Activated T-helper 1 cell treated with anti-CD3 and anti-CD28 coated beads, Interleukin-2, amount 50 U/mL, for 16 hours (primary cell): Measurements from ENCODE around the gene CCDC28B.

Experiments
- DNase-seq, 2 donors: peaks; one replicate each; pipeline ENCODE4 v3.0.0-alpha.2; 2020; ENCODE audit warnings: low read depth in 1 of 2, low spot score in 1 of 2

Gene CCDC28B

DNA sequence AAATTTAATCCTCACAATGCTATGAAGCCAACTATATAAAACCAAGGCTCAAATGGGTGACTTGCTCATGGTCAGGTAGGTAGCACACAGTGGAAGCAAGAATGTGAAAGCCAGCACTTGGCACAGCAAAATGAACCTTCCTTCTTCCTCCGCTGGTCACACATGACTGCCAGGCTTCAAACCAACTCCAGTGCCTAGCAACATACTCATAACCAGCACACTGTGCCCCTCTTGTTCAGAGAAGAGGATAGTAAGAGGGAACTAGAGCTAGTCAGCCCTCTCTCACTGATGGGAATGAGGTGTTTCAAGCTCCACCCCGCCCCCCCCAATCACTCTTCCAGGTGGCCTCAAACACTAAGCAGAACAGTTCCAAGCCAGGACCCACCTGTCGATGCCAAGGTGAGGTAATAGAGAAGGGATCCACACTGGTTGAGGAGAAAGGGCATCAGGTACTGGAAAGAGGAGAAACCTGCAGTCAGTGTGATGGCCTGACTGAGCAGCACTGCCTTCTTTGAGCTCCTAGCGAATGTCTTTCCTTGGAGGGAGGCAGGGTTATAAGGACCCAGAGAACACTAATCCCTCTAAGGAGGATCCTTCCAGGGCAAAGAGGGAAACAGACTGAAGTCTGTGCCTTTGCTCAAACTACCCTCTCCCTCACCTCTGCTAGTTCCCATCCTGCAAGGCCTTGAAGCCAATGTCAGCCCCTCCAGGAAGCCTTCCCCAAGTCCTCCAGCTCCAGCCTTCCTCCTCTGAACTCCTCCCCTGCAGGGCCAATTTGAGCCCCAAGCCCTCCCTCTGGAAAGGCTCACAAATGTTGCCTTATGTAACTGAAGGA, 20.6 kb downstream of the CCDC28B start:
- no peak for DNase-seq

DNA sequence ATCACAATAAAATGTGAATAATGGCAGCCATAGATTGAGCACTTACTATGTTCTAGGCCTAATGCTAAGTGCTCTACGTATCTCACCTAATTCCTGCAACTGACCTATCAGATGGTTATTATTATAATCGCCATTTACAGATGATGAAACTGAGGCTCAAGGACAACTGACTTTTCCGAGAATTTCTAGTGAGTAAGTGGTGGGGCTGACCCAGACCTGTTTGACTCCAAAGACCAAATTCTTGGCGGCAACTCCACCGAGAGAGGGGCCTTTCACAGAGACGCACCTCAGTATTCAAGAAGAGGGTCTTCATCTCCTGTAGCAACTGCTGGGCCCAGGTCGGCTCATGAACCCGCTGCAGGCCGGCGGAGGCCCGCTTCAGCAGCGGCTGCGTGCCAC, 21.2 kb downstream of the CCDC28B start:
- no peak for DNase-seq

DNA sequence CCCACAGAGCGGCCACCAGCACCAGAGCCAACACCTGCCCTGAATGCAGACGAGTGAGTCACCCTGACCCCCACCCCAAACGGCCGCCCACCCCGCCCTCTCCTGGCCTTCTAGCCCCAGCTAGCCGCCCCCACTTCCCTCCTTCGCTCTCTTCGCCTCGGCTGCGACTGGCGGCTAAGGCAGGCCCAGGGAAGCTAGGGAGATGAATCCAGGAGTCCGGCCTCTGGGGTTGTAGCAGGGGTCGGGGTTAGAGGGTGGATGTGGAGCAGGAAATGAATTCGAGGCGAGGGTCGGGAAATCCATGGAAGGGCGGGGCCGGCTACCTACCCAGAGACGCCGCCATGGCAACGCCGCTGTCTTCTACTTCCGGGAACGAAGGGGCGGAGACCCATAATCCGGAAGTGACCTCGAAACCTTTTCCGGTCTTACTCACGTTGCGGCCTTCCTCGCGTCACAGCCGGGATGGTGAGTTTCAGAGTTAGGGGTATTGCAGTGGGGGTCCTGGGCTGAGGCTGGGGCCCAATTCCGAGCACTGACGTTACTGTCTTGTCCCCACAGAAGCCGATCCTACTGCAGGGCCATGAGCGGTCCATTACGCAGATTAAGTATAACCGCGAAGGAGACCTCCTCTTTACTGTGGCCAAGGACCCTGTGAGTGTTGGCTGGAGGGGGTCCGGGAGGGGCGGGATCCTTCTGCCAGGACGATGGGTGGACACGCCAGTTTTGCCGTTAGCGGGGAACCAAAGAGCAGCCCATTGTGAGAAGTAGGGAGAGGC, 21.8 kb downstream of the CCDC28B start, which contains the start of the genes EIF3I and TMEM234:
TSS of gene EIF3I (plus strand) at position 428 of the 776 bp plus-strand sequence. CDS start at position 463, 35 bp downstream.
TSS of gene TMEM234 (minus strand) at position 374 of the 776 bp plus-strand sequence. CDS start at position 343, 31 bp downstream.
- DNase-seq: peak; percentile 79 to 86

DNA sequence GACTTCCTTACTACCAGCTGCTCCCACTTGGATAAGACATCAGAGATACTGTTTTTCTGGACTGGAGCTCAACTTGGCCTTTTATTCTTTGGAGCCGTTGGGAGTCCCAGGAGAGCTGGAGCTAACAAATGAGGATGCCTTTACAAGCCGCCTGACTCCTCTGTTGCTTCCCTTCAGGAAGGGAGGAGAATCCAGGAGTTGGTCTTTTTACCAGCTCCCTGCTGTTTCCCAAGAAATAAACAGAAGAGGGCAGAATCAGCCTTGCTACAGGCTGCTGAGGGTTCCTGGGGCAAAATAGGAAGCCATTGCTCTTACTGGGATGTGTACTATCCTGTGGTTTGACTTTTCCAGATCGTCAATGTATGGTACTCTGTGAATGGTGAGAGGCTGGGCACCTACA, 23.3 kb downstream of the CCDC28B start:
- no peak for DNase-seq

DNA sequence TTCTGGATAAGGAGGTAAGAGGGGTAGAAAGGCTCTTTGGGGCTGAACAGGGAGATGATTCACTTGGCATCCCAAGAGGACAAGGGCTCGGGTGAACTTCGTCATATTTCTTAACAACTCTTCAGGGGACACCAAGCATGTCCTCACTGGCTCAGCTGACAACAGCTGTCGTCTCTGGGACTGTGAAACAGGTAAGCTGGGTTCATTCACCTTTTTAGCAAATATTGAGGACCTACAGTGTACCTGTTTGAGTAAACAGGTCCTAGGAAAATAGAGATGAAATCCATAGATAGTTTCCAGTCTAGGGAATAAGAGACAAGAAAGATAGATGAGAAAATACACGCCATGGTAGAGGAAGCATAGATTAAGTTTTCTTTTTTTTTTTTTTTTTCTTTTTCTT, 23.9 kb downstream of the CCDC28B start:
- DNase-seq: no peak

DNA sequence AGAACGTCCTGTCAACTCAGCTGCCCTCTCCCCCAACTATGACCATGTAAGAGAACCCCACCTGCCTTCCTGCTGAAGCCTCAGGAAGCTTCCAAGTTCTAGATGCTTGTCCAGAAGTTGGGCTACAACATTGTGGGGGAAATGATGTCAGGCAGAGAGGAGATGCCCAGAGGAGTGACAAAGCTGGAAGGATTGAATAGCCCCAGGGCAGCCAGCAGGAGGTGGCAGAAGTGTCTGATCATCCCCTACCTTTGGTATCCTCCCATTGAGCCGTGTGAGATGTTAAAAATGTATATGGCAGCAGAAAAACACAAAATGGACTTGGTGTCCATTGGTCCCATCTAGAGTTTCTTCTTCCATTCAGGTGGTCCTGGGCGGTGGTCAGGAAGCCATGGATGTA, 28.4 kb downstream of the CCDC28B start:
- DNase-seq: no peak

DNA sequence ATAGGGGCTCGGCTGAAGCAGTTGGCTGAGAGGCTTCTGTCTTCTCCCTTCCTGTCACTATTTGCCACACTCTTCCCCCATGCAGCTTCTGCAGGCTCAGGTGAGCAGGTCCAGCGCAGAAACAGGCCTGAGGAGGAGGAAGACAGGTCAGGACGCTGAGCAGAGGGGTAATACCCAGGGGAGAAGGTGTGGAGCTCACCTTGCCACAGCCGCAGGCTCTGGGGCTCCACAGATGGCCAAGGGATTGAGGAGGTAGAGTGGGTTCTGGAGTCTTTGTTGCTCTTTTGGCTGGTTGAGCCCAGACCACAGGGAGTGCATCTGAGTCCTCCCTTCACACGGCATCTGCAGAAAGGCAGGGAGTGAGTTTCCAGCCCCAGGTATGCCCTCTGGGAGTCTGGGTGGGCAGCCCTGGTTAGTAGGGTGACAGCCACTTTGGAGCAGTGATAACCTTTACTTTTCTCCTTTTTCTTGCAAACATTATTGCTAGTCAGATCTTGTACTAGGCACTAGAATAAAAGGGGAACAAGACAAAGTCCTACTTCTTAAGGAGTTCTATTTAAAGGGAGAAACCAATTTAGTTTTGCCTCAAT, 31.5 kb downstream of the CCDC28B start:
- no peak for DNase-seq

DNA sequence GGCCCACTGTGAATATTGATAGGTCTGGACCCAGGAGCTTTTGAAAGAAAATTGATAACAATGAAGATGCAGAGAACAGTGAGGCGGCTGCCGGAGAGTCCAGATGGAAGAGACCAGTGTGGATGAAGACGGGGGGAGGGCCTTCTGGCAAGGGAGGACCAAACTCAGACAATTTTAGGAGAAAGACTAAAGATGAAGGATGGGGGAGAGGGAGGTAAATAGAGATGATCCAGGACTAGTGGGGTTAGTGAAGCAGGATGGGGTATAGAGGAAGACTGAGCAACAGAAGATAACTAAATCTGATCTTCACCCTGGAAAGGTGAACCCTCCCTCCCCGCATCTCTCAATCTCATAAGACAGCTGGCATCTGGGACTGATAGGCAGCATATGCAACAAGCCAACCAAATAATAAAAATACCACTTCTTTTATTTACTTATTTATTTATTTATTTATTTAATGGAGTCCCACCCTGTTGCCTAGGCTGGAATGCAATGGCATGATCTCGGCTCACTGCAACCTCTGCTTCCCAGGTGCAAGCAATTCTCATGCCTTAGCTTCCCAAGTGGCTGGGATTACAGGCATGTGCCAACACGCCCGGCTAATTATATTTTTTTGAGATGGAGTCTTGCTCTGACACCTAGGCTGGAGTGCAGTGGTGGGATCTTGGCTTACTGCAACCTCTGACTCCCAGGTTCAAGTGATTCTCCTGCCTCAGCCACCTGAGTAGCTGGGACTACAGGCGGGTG, 32.3 kb downstream of the CCDC28B start:
- no peak for DNase-seq

DNA sequence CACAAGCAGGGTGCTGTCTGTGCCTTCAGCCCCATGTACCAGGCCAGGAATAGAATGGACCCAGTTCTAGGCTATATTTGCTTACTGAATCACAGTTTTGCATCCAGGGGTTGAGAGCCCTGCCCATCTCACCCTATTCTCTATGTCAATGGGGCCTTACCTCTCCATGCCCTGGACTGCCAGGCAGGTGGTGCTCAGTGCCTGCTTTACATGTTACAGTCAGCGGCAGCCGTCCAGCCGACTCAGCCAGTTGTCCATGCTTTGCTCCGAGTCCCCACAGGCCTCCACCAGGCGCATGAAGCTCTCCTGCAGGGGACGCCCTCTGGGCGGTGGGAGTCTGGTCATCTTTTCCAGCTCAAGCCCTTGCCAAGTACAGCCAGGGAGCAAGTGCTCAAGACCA, 34.4 kb downstream of the CCDC28B start:
- DNase-seq: no peak

DNA sequence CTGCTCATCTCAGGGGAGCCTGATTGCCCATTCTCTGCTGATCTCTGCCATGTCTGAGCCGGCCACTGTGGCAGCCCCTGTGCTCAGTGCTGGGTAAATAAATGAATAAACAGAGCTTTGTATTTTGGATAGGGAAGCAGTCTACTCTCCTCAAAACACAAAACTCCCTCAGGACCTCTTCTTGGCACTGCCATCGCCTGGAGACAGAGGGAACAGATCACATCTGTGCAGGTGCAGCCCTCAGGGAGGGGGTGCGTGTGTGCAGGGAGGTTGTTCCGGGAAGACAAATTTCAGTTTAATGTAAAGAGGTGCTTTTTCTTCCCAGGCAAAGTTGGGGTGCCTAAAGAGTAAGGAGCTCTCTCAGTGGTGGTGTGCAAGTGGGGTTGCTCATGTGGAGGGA, 38.9 kb downstream of the CCDC28B start:
- DNase-seq: no peak

DNA sequence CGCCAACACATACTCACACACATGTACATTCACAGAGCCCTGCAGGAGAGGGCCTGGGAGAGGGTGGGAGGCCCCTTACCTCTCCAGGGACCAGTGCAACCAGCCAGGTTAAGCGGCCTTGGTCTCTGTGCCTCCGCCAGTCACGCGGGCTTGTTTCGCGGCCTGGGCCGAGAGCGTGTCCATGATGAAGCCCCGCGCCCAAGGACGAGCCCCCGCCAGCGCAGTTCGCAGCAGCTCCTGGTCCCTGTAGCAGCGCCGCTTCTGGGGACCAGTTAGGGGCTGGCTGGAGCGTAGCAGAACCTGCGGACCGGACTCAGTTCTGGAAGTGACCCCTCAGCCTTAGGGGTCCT, 39.4 kb downstream of the CCDC28B start:
- no peak for DNase-seq

DNA sequence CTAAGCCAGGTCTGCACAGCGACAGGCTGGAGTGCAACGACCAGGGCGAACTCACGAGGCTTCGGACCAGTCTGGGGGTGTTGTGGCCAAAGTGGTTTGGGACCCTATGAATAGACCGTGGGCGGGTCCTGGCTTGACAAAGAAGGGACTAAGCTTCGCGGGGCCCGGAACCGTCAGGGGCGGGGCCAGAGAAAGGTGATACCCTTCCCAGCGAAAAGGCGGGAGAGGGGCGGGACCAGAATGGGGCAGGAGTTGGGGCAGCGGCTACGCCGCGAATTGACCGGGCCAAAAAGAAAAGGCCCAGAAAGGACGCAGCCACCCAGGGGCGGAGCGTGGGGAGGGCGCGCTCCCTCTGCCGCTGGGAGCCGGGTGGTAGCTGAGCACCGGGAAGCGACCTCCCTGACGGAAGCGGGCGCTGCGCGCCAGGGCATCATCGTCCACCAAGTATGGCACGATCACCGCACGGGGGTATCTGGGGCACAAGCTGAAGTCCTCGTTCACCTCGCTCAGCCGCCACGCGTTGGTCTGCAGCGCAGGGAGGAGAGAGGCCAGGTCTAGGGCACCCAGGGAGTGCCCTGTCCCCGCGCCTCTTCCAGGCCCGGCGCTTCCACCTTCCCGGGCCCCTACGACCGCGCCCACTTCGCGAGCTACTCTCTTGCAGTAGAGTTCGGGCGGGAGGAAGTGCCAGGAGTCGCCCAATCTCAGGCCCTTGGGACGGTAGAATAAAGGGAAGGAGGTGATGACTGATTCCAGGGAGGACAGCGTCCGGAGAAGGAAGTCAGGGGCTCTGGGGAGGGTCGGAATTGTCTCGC, 40.0 kb downstream of the CCDC28B start:
- DNase-seq: peak; percentile 45 to 46

DNA sequence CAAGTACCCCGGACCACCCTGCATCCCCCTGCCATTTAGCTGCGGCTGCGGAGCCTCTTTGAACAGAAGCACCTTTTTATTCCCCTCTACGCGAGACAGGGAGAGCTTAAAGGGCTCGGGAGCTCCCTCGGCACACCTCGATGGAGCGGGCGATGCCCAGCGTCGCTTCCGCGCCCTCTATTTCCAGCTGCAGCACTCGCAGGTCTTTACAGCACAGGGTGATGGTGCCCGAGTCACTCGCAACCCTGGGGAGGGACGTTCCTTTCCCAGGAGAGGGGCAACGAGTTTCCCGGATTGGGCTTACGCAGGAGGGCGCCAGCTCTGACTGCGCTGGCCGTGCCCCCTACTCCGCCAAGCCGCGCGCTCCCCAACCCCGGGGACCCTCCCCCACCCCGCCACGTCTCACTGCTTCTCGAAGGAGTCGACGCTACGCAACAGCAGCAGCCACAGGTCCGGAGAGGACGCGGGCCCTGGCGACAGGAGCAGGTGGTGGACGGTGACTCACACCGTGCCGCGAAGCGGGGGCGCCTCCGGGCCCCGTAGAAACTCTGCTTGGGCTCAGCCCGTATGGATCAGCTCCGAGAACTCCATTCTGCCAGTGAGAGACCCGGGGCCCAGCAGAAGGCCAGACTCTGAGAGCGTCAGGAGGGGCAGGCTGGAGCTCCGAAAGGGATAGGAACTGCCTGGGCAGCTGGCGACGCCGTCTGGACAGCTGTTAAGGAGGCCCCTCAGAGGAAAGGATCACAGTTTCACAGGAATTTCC, 40.8 kb downstream of the CCDC28B start:
- DNase-seq: no peak

DNA sequence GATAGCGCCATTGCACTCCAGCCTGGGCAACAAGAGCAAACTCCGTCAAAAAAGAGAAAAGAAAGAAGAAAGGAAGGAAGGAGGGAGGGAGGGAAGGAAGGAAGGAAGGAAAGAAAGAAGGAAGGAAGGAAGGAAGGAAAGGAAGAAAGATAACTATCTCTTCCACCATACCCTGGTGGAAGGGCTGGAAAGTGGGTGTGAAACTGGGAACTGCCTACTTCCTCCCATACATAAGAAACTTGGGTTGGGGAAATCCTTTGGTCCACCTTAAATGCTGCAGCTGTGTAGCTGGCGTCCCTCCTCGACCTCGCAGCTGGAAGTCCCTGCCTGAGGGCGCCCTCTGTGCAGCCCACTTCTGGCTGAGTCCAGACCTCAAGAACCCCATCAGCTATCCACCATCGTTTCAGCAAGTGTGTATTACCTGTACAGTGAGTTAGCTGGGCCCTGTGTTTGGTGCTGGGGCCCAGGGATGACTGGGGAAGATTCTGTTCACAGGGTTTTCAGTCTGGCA, 42.0 kb downstream of the CCDC28B start:
- DNase-seq: no peak

DNA sequence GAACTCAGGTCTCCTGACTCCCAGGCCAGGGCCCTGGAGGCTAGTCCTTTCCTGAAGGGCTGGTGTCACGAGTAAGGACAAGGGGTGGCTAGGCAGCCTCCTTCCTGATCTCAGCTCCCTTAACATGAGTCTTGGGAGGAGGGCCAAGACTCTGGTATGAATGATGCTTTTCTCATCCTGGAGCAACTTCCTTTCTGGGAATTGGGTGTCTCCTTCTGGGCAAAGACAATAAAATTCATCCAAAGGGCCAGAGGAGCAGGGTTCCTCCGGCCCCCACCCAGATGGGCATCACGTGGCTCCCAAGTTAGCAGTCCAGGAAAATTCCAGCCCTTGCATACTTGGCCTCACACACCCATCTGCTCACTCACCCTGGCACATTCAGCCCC, 46.5 kb downstream of the CCDC28B start, which contains the start of gene FAM167B:
TSS of gene FAM167B (plus strand) at position 335 of the 386 bp plus-strand sequence. CDS start 200 bp downstream, outside the sequence.
- no peak for DNase-seq

DNA sequence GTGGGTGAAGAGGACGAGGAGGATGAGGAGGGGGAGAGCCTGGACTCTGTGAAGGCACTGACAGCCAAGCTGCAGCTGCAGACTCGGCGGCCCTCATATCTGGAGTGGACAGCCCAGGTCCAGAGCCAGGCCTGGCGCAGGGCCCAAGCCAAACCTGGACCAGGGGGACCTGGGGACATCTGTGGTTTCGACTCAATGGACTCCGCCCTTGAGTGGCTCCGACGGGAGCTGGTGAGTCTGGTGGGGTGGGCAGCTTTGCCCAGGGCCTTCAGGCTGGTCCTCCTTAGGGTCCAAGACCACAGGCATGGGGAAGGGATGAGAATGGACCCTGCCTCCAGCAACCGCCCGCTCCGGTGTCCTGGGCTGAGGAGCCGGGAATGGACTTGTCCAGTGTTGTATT, 47.1 kb downstream of the CCDC28B start:
- DNase-seq: no peak

DNA sequence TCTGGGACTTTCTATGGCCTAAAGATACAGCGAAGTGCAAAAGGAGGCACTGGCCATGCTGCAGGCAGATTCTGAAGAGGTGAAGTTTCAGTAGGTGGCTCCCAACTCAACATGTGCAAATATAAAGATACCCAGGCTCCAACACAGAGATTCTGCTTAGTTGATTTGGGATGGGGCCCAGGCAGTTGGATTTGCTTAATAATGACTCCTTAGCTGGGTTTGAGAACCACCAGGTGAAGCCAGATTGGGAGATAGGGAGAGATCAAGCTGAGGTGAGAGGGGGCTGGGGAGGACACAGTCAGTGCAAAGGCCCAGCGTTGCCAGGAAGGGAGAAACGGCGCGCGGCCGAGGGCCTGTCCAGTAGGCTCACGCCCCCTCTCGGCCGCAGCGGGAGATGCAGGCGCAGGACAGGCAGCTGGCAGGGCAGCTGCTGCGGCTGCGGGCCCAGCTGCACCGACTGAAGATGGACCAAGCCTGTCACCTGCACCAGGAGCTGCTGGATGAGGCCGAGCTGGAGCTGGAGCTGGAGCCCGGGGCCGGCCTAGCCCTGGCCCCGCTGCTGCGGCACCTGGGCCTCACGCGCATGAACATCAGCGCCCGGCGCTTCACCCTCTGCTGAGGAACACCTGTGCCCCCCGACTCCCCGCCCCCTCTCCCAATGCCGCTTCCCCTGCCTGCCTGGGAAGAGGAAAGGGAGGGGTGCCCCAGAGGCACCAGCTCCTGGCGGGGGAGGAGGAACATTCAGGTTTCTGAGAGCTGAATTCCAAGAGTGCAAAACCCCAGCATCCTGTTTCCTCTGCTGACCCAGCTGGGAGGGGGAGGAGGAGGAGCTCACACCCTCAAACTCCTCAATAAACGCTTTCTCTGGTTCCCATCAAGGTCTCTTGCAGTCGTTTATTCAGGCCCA, 47.8 kb downstream of the CCDC28B start:
- DNase-seq: peak; percentile 57 to 65

DNA sequence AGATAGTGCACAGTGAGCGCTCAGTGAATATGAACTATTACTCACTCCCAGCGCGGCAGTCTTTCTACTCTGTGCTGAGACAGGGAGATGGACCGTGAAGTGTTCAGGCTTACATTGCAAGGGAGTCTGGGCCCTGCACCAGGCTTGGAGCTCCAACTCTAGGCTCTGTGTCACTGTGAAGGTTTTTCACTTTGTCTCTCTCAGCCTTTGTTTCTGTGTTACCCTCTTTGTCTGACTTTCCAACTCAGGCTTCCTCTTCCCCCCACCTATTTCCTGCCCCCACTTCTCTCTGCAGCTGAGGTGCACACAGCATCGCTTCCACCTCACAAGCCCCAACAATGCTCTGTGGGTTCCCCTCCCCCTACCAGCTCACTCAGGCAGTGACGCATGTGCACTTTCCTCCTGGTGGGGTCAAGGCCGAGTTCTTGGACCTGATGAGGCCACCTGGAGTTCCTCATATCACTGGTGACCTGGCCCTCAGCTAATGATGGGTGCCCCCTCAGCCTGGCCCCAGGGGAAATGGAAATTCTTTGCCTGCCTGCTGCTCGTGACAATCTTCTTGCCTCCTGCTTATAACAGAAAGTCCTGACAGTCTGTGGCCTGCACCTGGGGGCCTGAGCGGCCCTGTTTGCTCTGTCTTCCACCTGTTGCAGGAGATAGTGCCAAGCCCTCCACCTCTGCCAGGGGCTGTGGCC, 49.6 kb downstream of the CCDC28B start:
- peak; percentile 65 to 67 for DNase-seq
